HCT116 (cell line): ENCODE measurements around the gene KRTAP10-7. TPM values are rescaled to one million over a fixed set of nuclear protein-coding genes. Genes with fewer than 3 reads are reported as not detected.

Source experiments
- ATAC-seq: fragments of 200-7000 bp; cut with Tn5 transposase; 2 replicates; pipeline ENCODE4 v1.9.1; 2020; ENCODE audit warnings: mild to moderate bottlenecking, moderate library complexity
- BruUV-seq: library from RNA; stranded (reverse); fragments of 400-500 nt; replicated peaks from 2 replicates; lab custom pipeline; 2021; lab: Mats Ljungman, UMichigan
- CTCF ChIA-PET: fragments of 300-600 bp; sonication (Branson Sonifier 250); formaldehyde crosslinking; loops from one replicate; lab custom pipeline; 2021; ENCODE audit warnings: antibody characterized with exemption; lab: Charles Lee
- POLR2A ChIA-PET: fragments of 300-600, 350-600 bp; sonication (Branson Sonifier 250); formaldehyde crosslinking; loops from one replicate; lab custom pipeline; 2021; ENCODE audit warnings: antibody characterized with exemption; lab: Charles Lee
- RAD21 ChIA-PET, 2 experiments: fragments of 300-600 bp; sonication (Branson Sonifier 250); formaldehyde crosslinking; loops; one replicate each; lab custom pipeline; 2023; ENCODE audit warnings: low total read pairs in 2 of 2; ENCODE audit not compliant: uncharacterized antibody in 2 of 2, unreplicated experiment in 2 of 2, low non-redundant PET in 1 of 2; lab: Charles Lee
- DNase-seq: peaks from one replicate; pipeline ENCODE4 v3.0.0-alpha.2; 2010; ENCODE audit warnings: low read depth, low spot score
- H2AFZ ChIP-seq: fragments of 200-600 bp; shearing (Covaris generic), sonication (generic); 2 replicates; pipeline ENCODE4 v1.6.1; 2017; ENCODE audit warnings: low read depth, mixed run types, mixed read lengths, antibody characterized with exemption, low read length; ENCODE audit not compliant: poor library complexity, severe bottlenecking
- H3K27ac ChIP-seq: 2 replicates; pipeline ENCODE4 v1.5.1; 2012; ENCODE audit warnings: low read depth, low read length
- H3K27me3 ChIP-seq: fragments of 200-600 bp; sonication (generic); 2 replicates; pipeline ENCODE4 v1.6.1; 2016; ENCODE audit warnings: mixed run types, low read length, mixed read lengths; ENCODE audit not compliant: insufficient read depth
- H3K36me3 ChIP-seq, 2 experiments: fragments of 200-500 bp in 1 of 2; fragments of 200-600 bp in 1 of 2; sonication (Bioruptor generic) in 1 of 2; sonication (generic) in 1 of 2; 2 replicates each; pipeline versions ENCODE4 v1.5.1 to v1.6.1; 2014 to 2016; ENCODE audit warnings: low read length in 2 of 2, inconsistent platforms in 1 of 2, mixed read lengths in 1 of 2, mixed run types in 1 of 2; ENCODE audit not compliant: insufficient read depth in 2 of 2, control insufficient read depth in 1 of 2
- H3K4me1 ChIP-seq, 2 experiments: fragments of 200-600 bp in 1 of 2; sonication (generic) in 1 of 2; 2 replicates each; pipeline versions ENCODE4 v1.5.1 to v1.6.1; 2012 to 2017; ENCODE audit warnings: low read length in 2 of 2, inconsistent platforms in 1 of 2, mild to moderate bottlenecking in 1 of 2, mixed read lengths in 1 of 2, mixed run types in 1 of 2, moderate library complexity in 1 of 2; ENCODE audit not compliant: insufficient read depth in 2 of 2, control insufficient read depth in 1 of 2
- H3K4me2 ChIP-seq: fragments of 200-600 bp; sonication (generic); 2 replicates; pipeline ENCODE4 v1.6.1; 2017; ENCODE audit warnings: mixed run types, low read length, mixed read lengths
- H3K4me3 ChIP-seq, 2 experiments: fragments of 200-600 bp in 1 of 2; sonication (generic) in 1 of 2; replicated peaks in 1 of 2; 2 replicates each; pipeline ENCODE4 v1.5.1; 2011 to 2016; ENCODE audit warnings: low read length in 2 of 2, control low read depth in 1 of 2, low read depth in 1 of 2, mild to moderate bottlenecking in 1 of 2, mixed read lengths in 1 of 2, mixed run types in 1 of 2
- H3K79me2 ChIP-seq: fragments of 200-600 bp; sonication (generic); 2 replicates; pipeline ENCODE4 v1.6.1; 2017; ENCODE audit warnings: mild to moderate bottlenecking, mixed run types, low read length, moderate library complexity, mixed read lengths; ENCODE audit not compliant: insufficient read depth
- H3K9ac ChIP-seq: fragments of 200-600 bp; sonication (generic); 2 replicates; pipeline ENCODE4 v1.6.1; 2016; ENCODE audit warnings: low read length, mixed read lengths
- H3K9me2 ChIP-seq: fragments of 200-600 bp; sonication (generic), shearing (Covaris generic); 2 replicates; pipeline ENCODE4 v1.6.1; 2017; ENCODE audit warnings: mixed run types, mild to moderate bottlenecking, moderate library complexity; ENCODE audit not compliant: insufficient read depth
- H3K9me3 ChIP-seq, 2 experiments: fragments of 200-500 bp in 1 of 2; fragments of 200-600 bp in 1 of 2; sonication (Bioruptor generic) in 1 of 2; sonication (generic) in 1 of 2; 2 replicates each; pipeline ENCODE4 v1.6.1; 2014 to 2017; ENCODE audit warnings: low read length in 2 of 2, mixed read lengths in 2 of 2, inconsistent platforms in 1 of 2, low read depth in 1 of 2, mild to moderate bottlenecking in 1 of 2, mixed run types in 1 of 2, moderate library complexity in 1 of 2; ENCODE audit not compliant: control insufficient read depth in 1 of 2, insufficient read depth in 1 of 2
- H4K20me1 ChIP-seq: fragments of 200-600 bp; sonication (generic), shearing (Covaris generic); 2 replicates; pipeline ENCODE4 v1.6.1; 2017; ENCODE audit warnings: mixed run types, mild to moderate bottlenecking, moderate library complexity; ENCODE audit not compliant: insufficient read depth
- ATF3 ChIP-seq: IDR thresholded peaks from 2 replicates; pipeline ENCODE4 v1.6.1; 2012
- CBX3 ChIP-seq: IDR thresholded peaks from 2 replicates; pipeline ENCODE4 v1.6.1; 2012; ENCODE audit warnings: low read depth
- CEBPB ChIP-seq: IDR thresholded peaks from 2 replicates; pipeline ENCODE4 v1.6.1; 2012; ENCODE audit warnings: low read depth
- EGR1 ChIP-seq: IDR thresholded peaks from 2 replicates; pipeline ENCODE4 v1.6.1; 2012; ENCODE audit warnings: low read depth
- ELF1 ChIP-seq: IDR thresholded peaks from 2 replicates; pipeline ENCODE4 v1.6.1; 2012; ENCODE audit warnings: low read depth, borderline replicate concordance
- EZH2 ChIP-seq: fragments of 200-600 bp; sonication (generic); IDR thresholded peaks from 2 replicates; pipeline ENCODE4 v1.6.1; 2017; ENCODE audit warnings: antibody characterized with exemption, mixed run types
- MAX ChIP-seq: IDR thresholded peaks from 2 replicates; pipeline ENCODE4 v1.6.1; 2012
- POLR2A ChIP-seq: IDR thresholded peaks from 2 replicates; pipeline ENCODE4 v1.7.0; 2011; ENCODE audit warnings: borderline replicate concordance; ENCODE audit not compliant: insufficient read depth, insufficient read length; ENCODE audit errors: extremely low read depth
- POLR2AphosphoS5 ChIP-seq: IDR thresholded peaks from 2 replicates; pipeline ENCODE4 v1.6.1; 2011; ENCODE audit warnings: mild to moderate bottlenecking, low read depth, low read length, moderate library complexity
- RAD21 ChIP-seq: IDR thresholded peaks from 2 replicates; pipeline ENCODE4 v1.6.1; 2012; ENCODE audit warnings: low read depth, mild to moderate bottlenecking
- REST ChIP-seq: IDR thresholded peaks from 2 replicates; pipeline ENCODE4 v1.6.1; 2012; ENCODE audit warnings: low read depth
- SIN3A ChIP-seq: IDR thresholded peaks from 2 replicates; pipeline ENCODE4 v1.6.1; 2012; ENCODE audit warnings: low read depth
- SP1 ChIP-seq: IDR thresholded peaks from 2 replicates; pipeline ENCODE4 v1.6.1; 2012; ENCODE audit warnings: low read depth
- SRF ChIP-seq: IDR thresholded peaks from 2 replicates; pipeline ENCODE4 v1.6.1; 2012; ENCODE audit warnings: low read depth
- YY1 ChIP-seq: IDR thresholded peaks from 2 replicates; pipeline ENCODE4 v1.6.1; 2011; ENCODE audit warnings: low read length, low read depth, moderate library complexity, mild to moderate bottlenecking; ENCODE audit not compliant: insufficient replicate concordance; ENCODE audit errors: extremely low read depth
- ZBTB33 ChIP-seq: IDR thresholded peaks from 2 replicates; pipeline ENCODE4 v1.6.1; 2011; ENCODE audit warnings: mild to moderate bottlenecking, low read length, moderate library complexity; ENCODE audit not compliant: insufficient replicate concordance; ENCODE audit errors: extremely low read depth
- ZFX ChIP-seq: fragments of 450-650 bp; IDR thresholded peaks from 2 replicates; pipeline ENCODE4 v1.6.1; 2017
- ZNF274 ChIP-seq: fragments of 200-500 bp; sonication (Bioruptor generic); IDR thresholded peaks from 2 replicates; pipeline ENCODE4 v1.6.1; 2014; ENCODE audit warnings: mild to moderate bottlenecking, low read depth, low read length, inconsistent platforms
- intact Hi-C: fragments of 100-400 bp; cut with micrococcal nuclease; formaldehyde crosslinking; loops from 2 replicates; pipeline ENCODE4 v1.10.0; 2022
- total RNA-seq: library from RNA; stranded (reverse); gene quantifications from one replicate; pipeline ENCODE4 v1.2.1, GENCODE V29; 2021; ENCODE audit not compliant: unreplicated experiment
- TF ChIP-seq, protein P1 (sequence below), 3 experiments: fragments of 200-600 bp in 1 of 3; sonication (generic) in 1 of 3; IDR thresholded peaks in 2 of 3; conservative IDR thresholded peaks in 1 of 3; 2 replicates each; pipeline ENCODE4 v1.5.1; 2012 to 2017; ENCODE audit warnings: low read depth in 2 of 3, low read length in 2 of 3, antibody characterized with exemption in 1 of 3, borderline replicate concordance in 1 of 3, control low read depth in 1 of 3, mild to moderate bottlenecking in 1 of 3, mixed read lengths in 1 of 3, mixed run types in 1 of 3, moderate library complexity in 1 of 3; ENCODE audit not compliant: insufficient read depth in 1 of 3

KRTAP10-7 gene
- total RNA-seq, 1 experiment from 2014 or later: not detected

DNA sequence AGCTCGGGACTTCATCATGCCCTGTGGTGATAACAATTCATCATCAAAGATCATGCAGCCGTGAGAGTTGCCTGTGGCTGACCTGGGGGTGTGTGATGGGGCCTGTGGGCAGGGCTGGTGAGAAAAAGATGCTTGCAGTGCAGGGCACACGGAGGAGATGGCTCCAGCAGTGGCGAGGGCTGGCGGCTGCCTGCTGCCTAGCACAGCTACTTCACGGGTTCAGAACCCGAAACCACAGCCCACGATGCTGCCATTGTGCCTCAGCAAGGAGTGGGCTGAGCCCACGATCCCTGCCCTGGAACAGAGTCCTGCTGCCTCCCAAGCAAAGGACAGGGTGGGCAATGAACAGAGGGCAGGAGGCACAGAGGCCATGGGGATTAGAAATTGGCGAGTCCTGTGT, 25.9 kb downstream of the KRTAP10-7 start:
- Histone ChIP-seq H3K27me3 (no peaks in the 10 kb centered on the region), H2AFZ (no peak overlapping the region), H4K20me1 (no peaks in the 10 kb centered on the region), H3K9me2 (no peaks in the 10 kb centered on the region), H3K4me3 (no peak overlapping the region), H3K9me3 (peaks cover 10 to 29% of the 10 kb centered on the region in 2 experiments; a peak in 3 of 4 replicates), H3K36me3 (no peaks in the 10 kb centered on the region), H3K79me2 (no peaks in the 10 kb centered on the region), H3K9ac (no peak overlapping the region), H3K4me2 (no peak overlapping the region), H3K4me1 (no peaks in the 10 kb centered on the region), H3K27ac (no peak overlapping the region)
- no TSS peak for BruUV-seq
- DNase-seq (no peak), ATAC-seq (no peak)
- intact Hi-C loops: no loop called here
- ChIA-PET CTCF (no interaction called here), POLR2A (no interaction called here), RAD21 (no interaction called here)
- TF ChIP-seq ATF3: no peak
- no peak for TF ChIP-seq POLR2AphosphoS5
- TF ChIP-seq MAX: no peak
- TF ChIP-seq ZFX: no peak
- no peak for TF ChIP-seq YY1
- TF ChIP-seq CBX3: no peak
- no peak for TF ChIP-seq ELF1
- TF ChIP-seq ZBTB33: no peak
- no peak for TF ChIP-seq REST
- no peak for TF ChIP-seq SP1
- TF ChIP-seq, protein P1, sequence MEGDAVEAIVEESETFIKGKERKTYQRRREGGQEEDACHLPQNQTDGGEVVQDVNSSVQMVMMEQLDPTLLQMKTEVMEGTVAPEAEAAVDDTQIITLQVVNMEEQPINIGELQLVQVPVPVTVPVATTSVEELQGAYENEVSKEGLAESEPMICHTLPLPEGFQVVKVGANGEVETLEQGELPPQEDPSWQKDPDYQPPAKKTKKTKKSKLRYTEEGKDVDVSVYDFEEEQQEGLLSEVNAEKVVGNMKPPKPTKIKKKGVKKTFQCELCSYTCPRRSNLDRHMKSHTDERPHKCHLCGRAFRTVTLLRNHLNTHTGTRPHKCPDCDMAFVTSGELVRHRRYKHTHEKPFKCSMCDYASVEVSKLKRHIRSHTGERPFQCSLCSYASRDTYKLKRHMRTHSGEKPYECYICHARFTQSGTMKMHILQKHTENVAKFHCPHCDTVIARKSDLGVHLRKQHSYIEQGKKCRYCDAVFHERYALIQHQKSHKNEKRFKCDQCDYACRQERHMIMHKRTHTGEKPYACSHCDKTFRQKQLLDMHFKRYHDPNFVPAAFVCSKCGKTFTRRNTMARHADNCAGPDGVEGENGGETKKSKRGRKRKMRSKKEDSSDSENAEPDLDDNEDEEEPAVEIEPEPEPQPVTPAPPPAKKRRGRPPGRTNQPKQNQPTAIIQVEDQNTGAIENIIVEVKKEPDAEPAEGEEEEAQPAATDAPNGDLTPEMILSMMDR (IDR thresholded peaks at IDR 0.05 in 2 of 3, conservative IDR thresholded peaks at IDR 0.05 in 1 of 3; ENCODE audit: borderline replicate concordance in 1 of 3, insufficient read depth in 1 of 3, low read depth in 2 of 3, low read length in 2 of 3): no peak
- no peak for TF ChIP-seq SRF
- no peak for TF ChIP-seq RAD21
- TF ChIP-seq ZNF274: no peak
- no peak for TF ChIP-seq SIN3A
- no peak for TF ChIP-seq POLR2A
- TF ChIP-seq CEBPB: no peak
- TF ChIP-seq EZH2: no peak
- no peak for TF ChIP-seq EGR1
